Measurements from ENCODE around the gene PRKCSH.

DNA sequence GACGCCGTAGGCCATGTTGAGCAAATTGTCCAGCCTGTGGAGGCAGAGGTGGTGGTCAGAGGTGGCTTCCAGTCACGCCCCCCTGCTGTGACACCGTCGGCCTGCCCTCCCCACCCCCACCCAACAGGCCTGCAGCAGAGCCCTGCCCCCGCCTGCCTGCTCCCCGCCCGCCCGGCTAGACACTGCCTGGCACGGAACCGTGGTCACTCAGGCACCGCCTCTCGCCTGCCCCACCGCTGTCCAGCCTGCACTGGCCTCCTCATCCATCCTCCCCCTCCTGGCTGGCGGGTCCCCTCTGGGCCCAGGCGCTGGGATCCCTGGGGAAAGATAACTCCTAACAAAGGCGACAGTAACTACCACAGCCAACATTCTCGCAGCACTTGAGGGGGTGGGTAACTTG, 21.7 kb downstream of the PRKCSH start:
- TF ChIP-seq POLR2A (IDR thresholded peaks at IDR 0.05) (no peak), POLR2AphosphoS5 (IDR thresholded peaks at IDR 0.05; ENCODE audit: insufficient read depth in 1 of 2, low read depth in 1 of 2) (no peak)
- TF ChIP-seq, protein P1, sequence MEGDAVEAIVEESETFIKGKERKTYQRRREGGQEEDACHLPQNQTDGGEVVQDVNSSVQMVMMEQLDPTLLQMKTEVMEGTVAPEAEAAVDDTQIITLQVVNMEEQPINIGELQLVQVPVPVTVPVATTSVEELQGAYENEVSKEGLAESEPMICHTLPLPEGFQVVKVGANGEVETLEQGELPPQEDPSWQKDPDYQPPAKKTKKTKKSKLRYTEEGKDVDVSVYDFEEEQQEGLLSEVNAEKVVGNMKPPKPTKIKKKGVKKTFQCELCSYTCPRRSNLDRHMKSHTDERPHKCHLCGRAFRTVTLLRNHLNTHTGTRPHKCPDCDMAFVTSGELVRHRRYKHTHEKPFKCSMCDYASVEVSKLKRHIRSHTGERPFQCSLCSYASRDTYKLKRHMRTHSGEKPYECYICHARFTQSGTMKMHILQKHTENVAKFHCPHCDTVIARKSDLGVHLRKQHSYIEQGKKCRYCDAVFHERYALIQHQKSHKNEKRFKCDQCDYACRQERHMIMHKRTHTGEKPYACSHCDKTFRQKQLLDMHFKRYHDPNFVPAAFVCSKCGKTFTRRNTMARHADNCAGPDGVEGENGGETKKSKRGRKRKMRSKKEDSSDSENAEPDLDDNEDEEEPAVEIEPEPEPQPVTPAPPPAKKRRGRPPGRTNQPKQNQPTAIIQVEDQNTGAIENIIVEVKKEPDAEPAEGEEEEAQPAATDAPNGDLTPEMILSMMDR (IDR thresholded peaks at IDR 0.05): no peak

Data from vagina (tissue), 2 donors.